H54 (cell line): Measurements from ENCODE around the gene SLC49A4.

Experiments used
- DNase-seq: peaks from one replicate; pipeline ENCODE4 v3.0.0; 2011; ENCODE audit warnings: low spot score, mixed read lengths; ENCODE audit not compliant: insufficient read length
- FAIRE-seq: peaks from 3 replicates; lab custom pipeline; 2011; peaks lifted over from hg19 to GRCh38; lab: Jason Lieb, UNC
- POLR2A ChIP-seq: IDR thresholded peaks from 2 replicates; pipeline ENCODE4 v1.6.1; 2011; ENCODE audit warnings: low read depth, mild to moderate bottlenecking, low read length

The SLC49A4 gene

DNA sequence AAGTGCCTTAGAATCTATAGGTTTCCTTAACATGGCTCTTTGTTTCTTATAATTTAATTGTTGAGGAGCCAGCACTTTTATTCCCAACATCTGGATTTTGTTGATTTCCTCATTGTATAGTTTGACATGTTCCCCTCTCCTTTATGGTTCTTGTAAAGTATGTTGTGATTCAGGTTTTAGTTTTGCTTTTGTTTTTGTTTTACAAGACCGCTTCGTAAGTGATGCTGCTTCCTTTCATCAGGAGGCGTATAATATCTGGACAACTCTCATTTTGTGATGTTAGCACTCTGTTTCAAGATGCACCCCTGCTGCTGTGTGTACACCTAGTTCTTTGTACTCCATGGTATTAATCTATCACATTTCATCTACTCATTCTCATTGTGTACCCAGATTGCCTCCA, 48.7 kb downstream of the SLC49A4 start:
- FAIRE-seq: no peak
- no peak for TF ChIP-seq POLR2A
- DNase-seq: no peak

DNA sequence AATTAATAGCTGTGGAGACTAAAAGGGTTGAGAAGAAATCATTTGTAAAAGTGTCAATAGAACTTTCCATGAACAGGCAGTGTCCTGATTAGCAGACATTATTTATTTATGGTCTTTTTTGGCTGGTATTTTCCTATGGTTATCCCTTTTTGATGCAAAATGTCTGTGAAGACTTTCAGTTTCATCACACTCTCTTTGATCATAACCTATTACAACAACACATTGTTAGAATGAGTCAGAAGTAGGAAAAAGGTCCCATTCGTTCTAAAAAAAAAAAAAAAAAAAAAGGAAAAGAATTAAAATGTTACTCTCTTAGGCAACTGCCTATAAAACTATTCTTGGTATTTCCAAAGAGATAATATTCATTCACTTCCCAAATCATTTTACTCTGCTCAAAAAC, 62.1 kb downstream of the SLC49A4 start:
- FAIRE-seq (peak; percentile 27), DNase-seq (no peak)
- TF ChIP-seq POLR2A: no peak

DNA sequence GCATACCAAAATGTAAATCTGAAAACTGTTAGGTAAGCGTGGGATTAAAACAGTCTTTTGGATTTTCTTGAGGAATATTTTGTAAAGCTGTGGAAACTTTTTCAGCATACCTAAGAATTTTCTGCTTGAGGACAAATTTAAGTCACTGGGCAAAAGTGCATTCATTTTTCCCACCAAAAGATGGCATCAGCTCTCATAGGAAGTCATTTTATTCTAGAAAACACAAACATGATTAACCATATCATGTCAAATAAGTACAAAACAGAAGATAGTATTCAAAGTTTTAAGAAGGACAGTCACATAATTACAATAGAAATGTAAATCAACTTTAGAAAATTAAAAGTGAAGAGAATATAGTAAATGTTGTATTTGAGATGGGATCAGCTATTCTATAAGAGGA, 63.5 kb downstream of the SLC49A4 start:
- FAIRE-seq (peak; percentile 41), DNase-seq (no peak)
- no peak for TF ChIP-seq POLR2A

DNA sequence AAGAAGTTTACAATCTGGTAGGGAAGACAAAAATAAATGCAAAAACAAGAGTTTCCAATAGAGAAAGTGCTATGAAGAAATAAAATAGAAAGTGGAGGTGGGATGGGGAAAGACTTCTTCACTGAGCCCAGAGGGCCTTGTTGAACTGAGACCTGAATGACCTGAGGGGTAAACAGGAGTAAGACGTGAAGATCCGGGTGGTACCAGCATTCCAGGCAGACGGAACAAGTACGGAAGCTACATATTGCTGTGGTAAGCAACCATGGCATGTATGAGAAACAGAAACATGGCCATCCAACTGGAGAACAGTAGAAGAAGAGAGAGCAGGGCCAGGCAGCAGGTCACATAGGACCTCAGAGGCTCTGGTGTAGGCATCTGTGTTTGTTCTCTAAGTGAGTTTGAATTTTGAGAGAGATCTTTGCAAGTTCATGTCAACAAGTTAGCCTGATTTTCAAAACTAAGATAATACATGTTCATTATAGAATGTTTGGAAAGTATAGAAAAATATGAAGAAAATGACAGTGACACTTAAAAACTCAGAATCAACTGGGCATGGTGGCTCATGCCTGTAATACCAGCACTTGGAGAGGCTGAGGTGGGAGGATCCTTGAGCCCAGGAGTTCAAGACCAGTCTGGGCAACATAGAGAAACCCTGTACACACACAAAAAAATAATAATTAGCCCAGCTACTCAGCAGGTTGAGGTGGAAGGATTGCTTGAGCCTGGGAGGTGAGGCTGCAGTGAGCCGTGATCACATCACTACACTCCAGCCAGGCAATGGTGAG, 64.3 kb downstream of the SLC49A4 start:
- FAIRE-seq (no peak), DNase-seq (no peak)
- no peak for TF ChIP-seq POLR2A

DNA sequence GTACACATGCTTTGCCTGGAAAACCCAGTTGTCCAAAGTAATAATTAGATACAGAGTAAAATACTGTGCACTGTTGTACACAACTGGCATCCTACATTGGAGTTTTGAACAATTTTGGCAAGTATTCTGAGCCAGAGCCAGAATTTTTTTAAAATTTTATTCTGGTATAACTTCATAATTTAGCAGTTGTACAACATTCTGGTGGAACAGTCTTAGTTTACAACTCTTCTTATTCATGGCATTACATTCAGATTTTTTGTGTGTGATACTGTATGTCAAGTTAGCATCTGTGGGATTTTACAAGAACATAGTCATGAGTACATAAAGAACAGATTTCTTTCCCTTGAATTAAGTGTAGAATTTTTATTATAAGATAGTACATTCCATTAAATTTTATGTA, 67.5 kb downstream of the SLC49A4 start:
- DNase-seq (no peak), FAIRE-seq (no peak)
- no peak for TF ChIP-seq POLR2A

DNA sequence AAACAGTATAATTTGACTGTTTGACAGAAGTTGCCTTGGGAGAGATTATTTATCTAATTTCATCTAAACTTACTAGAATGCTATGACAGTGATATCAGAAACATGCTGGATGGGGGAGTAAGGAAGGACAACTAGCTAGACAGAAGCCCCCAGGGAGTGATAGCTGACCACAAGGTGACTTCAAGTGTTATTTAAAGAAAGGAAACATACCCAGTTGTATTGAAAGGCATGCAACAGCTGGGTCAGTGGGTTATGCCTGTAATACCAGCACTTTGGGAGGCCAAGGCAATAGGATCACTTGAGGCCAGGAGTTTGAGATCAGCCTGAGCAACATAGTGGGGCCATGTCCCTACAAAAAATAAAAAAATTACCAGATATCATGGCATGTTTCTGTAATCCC, 69.6 kb downstream of the SLC49A4 start:
- no peak for DNase-seq
- no peak for FAIRE-seq
- TF ChIP-seq POLR2A: no peak

DNA sequence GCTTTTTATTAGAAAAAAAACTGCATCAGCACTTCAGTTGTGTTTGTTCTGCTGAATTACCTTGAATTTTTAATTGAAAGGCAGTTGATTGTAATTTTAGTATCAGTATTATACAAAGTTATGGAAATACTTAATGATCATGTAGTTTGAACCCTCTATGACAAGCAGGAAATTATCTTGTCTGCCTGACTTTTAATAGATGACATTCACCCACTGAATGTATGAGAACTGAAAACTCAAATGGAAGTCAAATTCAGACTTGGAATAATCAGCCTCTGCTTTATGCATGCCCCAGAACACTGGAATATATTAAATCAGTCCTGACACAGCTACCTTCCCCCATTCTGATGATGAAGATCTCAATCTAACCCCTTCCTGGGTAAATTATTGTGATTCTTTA, 73.5 kb downstream of the SLC49A4 start:
- FAIRE-seq: no peak
- TF ChIP-seq POLR2A: no peak

DNA sequence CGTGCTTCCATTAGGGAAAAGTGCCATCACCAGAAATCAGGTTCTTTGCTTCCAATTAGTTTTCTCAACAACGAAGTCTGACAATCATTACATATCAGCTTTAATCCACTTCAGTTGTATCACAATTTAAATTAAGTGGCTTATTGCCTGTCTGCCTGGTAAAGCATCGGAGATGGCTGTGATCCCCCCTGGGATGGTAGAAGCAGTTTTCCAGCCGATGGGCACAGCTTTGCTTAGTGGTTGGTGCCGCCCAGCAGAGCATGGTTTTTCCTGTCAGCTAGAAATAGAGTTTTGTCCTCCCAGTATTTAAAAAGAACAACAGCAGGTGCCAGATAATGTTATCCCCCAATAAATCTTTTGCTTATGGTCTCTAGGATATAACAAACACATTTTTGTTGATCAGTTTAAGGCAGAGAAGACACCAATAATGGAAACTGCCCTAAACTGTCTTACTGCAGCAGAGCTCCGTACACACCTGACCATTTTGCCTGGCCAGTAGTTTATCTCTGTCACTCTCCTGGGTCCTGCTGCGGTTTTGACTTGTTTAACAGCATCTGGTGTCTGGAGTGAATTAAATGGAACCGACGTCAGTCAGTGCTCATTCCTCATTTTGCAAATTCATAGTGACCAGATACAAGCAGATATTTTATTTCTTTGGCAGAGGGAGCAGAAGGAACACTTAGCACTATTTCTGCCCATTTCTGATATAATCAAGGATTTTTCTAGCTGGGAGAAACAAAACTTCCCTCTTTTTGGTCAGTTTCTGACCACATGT, 79.1 kb downstream of the SLC49A4 start:
- peak; percentile 45 for FAIRE-seq

More for the DNA sequence above, 73.5 kb downstream of the SLC49A4 start:
- DNase-seq: no peak

DNA sequence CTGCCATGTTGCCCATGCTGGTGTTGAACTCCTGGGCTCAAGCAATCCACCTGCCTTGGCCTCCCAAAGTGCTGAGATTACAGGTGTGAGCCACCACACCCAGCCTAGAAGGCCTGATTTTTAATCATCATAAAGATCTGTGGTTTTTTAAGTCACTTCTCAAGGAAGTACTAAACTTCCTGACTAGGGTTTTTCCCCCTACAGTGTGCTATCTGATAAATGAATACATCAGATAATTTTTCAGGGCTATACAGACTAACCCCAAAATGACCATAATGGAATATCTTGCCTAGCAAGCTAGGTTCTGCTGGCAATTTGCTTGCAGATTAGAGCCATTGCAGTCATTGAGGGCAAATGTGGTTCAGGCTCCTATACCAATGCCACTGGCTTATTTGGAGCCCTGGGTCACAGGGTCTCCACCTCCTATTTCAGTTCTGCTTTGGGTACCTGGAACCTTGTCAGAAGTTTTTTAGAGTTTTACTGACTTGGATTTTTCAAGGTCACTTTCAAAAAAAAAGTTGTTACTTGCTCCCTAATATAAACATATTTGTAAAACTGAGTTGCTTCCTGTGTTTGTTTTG, 80.8 kb downstream of the SLC49A4 start:
- DNase-seq: no peak
- no peak for FAIRE-seq
- no peak for TF ChIP-seq POLR2A

More for the DNA sequence above, 79.1 kb downstream of the SLC49A4 start:
- DNase-seq: no peak
- no peak for TF ChIP-seq POLR2A

DNA sequence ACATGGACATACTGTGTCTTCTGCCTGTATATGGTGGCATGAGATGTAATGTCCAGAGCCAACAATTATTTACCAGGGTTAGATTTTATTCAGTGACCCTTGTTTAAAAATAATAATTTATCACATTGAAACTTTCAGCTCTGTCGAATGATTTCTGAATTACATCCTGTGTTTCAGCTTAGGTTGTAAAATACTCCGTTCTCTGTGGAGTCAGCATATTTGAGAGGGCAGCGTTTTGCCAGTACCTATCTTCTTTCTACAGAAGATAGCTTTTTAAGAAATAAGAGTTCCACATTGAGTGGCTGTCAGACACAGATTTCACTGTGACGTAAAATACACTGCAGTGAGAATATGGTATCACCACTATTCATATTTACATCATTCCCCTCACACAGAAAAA, 85.3 kb downstream of the SLC49A4 start:
- peak; percentile 30 for FAIRE-seq
- no peak for DNase-seq
- no peak for TF ChIP-seq POLR2A

DNA sequence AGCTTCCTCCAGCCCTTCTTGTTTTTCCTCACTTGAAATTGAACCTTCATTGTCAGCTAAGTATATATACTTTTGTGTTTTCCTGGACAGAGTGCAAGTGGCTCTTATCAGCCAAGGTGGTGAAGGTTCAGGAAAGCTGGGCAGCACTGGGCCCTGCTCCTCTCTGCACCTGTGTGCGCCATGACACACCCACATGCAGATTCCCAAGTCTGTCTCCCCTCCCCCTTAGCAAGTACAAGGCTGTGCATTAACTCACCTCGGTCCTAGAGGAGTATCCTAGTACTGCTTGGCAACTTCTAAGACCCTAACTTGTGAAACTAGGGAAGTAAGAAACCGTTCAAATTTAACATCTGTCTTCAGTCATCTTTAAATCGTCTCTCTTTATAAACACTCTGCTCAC, 85.8 kb downstream of the SLC49A4 start:
- DNase-seq: no peak
- no peak for FAIRE-seq
- TF ChIP-seq POLR2A: no peak

DNA sequence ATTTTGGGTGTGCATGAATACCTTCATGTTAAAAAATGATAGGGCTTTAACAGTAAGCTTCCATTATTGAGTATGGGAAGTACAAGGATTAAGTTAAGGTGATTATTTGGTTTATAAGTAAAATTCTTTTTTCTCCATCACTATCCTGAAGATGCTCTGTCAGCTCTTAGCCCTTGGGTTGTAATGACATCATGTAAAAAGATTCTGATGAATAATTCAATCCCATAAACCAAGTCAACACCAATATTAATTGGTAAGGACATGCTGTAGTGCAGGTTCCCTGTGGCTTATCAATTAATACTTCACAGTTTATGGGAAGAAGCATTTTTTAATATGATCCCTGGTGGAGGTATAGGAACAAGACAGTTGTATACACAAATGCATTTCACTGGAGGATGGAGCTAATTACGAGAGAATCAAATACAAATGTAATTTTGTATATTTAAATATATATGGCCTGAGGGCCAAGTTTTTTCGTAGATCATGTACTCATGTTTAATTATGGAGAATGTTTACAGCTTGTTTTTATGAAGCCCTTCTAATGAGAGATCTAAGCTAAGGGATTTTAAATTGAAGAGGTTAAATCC, 87.6 kb downstream of the SLC49A4 start:
- DNase-seq: no peak
- no peak for FAIRE-seq
- no peak for TF ChIP-seq POLR2A

DNA sequence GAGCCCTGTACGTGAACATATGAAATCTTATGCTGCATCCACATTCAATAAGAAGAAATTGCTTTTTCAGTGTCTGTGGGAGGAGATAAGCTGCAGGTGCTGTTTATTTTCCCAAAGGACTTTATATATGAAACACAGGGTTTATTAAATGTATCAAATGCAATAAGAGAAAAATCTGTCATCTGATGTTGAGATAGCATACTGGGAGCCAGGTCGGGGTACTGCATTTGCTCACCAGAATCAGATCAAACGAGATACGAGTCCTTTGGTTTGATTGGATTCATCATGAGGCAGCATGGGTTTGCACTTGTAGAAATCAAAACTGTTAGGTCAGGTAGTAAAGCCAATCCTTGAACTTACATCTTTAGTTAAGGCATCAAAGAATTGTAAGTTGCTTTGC, 91.4 kb downstream of the SLC49A4 start:
- TF ChIP-seq POLR2A: no peak
- DNase-seq (no peak), FAIRE-seq (no peak)

DNA sequence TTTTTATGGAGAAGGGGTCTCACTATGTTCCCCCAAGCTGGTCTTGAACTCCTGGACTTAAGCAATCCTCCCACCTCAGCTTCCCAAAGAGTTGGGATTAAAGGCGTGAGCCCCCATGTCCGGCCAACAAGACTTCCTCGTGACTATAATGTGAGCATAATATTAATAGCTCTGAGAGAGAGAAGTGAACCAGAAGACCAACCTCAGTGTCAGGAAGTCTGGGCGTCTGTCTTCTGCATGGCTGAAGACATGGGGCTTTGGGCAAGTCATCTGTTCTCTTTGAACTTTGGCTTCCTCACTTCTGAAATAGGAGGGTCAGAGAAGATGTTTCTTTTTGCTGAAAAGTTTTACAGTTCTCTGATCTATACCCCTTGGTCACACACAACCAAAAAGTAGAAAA, 92.1 kb downstream of the SLC49A4 start:
- no peak for DNase-seq
- no peak for TF ChIP-seq POLR2A
- FAIRE-seq: no peak
